GM19467 (cell line): ENCODE data around the gene PISD.
A peak's percentile ranks its signal among the peaks of the same experiment; 100 is the strongest.

Experiments
- ATAC-seq: cut with Tn5 transposase; IDR thresholded peaks from one replicate; pipeline ENCODE4 v1.9.1; 2021; ENCODE audit warnings: mild to moderate bottlenecking, moderate library complexity; ENCODE audit not compliant: unreplicated experiment

The PISD gene

DNA sequence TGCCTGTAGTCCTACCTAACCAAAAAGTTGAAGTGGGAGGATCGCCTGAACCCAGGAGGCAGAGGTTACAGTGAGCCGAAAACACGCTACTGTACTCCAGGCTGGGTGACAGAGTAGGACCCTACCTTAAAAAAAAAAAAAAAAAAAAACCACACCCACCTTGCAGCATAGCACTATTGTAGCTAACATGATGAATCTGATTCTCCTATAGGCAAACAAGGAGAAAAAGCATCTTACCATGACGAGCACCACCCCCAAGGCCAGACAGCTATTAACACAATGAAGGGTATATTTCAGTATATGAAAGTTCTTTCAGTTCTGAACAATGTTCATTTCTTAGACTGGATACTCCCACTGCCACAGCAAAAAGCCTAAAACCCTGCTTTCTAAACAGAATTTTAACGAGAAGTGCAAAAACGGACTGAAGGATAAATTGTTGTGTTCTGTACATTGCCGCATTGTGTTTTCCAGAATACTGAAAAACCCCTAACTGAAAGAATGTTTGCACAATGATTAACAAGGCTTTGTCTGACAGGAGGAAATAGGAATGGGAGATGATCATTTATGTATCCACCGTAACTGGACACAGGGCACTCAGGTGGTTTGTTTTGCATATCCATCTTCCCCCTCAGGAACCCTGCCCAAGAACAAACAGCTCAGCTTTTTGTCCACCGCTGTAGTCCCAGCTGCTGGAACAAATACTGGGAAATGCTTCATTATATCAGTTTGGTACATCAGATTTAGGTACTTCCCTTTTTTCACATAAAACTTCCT is 8.9 kb downstream of the PISD start:
- ATAC-seq, result no peak

DNA sequence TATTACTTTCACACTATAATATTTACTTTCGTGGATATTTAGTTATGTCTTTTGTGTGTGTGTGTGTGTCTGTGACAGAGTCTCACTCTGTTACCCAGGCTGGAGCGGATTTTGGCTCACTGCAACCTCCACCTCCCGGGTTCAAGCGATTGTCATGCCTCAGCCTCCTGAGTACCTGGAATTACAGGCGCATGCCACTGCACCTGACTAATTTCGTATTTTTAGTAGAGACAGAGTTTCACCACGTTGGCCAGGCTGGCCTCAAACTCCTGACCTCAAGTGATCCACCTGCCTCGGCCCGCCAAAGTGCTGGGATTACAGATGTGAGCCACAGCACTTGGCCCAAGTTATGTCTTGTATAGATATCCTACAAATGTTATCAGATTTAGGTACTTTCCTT is 9.9 kb downstream of the PISD start:
- ATAC-seq, result no peak

GRCh38 chr22:31651664-31652063 is 10.4 kb downstream of the PISD start:
- ATAC-seq, result no peak

DNA sequence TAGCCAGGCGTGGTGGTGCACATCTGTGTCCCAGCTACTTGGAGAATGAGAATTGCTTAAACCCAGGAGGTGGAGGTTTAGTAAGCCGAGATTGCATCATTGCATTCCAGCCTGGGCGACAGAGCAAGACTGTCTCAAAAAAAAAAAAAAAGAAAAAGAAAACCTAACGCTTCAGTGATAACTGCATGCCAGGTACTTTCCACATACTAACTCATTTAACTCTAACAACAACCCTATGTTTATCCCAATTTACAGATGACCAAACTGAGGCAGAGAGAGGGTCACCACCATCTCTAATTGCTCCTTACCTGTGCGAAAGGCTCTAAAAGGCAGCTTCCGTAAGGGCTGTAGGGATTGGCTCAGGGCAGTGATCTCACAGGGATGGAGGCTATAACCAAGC is 11.6 kb downstream of the PISD start:
- no peak for ATAC-seq

- ATAC-seq, result no peak
Measured at GRCh38 chr22:31647523-31648320, 14.3 kb downstream of the PISD start.

GRCh38 chr22:31647066-31647465 is 14.9 kb downstream of the PISD start:
- no peak for ATAC-seq

DNA sequence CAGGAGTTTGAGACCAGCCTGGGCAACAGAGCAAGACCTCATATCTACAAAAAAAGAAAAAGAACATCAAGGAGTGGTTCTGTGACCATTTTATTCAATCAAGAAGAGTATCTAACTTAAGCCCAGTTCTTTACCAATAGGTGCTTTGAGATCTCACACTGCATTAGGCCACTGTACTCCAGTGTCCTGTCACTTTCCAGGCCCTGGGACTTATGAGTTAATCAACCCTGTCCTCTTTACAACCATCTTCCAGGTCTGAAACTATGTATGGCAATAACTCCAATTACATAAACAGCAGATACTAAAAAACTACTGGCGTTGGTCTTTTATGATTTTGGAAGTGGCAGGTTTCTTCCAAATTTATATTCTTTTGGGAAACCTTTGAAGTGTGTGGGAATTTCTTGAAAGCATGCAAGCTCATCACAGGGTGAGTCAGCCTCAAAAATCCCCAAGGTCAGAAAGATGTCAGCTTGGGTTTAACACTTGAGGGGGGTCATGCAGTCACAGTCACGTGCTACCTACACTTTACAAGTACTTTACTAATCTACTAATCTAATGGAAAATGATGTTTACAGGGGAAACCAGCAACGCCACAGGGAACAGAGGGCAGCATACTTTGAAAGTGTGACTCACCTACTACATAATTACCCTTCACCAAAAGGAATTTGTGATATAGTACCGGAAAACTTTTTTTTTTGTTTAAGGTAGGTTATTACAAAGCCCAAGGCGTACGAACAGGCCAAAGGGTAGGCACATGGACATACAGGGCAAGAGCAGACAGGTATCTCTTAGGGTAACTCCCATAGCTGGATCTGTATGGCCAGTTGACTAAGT is 15.6 kb downstream of the PISD start:
- ATAC-seq, result no peak

GRCh38 chr22:31639436-31640039 is 22.5 kb downstream of the PISD start:
- ATAC-seq, result no peak

DNA sequence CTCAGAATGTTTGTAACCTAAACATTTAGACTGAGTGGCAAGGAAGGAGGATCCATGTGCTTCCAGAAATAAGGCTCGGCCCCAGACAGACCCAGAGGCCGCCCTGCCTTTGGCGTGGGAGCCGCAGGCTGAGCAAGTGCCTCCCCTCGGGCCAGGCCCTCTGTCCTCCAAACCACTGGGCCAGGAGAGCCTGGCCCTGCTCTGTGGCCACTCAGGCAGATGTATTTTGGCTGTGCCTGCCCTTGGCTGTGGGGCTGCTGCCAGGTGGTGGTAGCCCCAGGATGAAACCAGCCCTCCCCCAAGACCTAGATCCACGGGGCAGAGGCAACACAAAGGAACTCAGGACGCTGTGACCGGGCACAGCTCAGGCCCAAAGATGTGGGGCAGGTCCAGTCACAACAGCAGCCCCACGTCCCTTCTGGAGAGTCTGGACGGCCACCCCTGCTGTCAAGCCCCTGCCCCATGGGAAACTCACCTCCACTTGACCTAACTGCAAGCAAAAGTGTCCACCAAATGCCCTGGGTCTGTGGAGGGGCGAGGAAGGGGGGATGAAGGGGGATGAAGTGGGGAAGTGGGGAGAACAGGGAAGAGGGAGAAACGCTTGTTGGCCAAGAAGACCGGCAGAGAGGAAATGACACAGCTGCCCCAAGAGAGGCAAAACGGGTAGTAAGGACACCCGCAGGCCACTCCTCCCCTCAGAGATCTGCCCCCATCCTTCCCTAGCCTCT is 24.0 kb downstream of the PISD start:
- no peak for ATAC-seq

DNA sequence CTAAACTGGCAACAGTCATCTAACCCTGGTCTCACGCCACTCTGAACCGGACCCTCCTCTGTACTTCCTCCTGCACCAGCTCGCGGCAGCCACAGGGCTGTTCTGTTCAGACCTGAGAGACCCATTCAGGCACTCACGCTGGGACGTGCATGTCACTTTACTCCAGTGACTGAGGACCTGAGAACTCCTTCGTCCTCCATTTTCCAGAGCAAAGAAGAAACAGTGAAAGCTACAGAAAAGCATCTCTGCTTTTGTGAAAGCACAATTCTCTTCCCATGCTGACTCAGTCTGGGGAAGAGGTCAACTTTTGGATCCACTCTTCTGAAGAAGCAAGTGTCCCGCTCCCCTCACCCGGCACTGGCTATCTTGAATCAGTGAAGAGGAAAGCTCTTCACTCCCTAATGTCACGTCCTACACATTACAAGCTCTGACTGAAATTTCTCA is 24.5 kb downstream of the PISD start:
- ATAC-seq, result peak; percentile 50

DNA sequence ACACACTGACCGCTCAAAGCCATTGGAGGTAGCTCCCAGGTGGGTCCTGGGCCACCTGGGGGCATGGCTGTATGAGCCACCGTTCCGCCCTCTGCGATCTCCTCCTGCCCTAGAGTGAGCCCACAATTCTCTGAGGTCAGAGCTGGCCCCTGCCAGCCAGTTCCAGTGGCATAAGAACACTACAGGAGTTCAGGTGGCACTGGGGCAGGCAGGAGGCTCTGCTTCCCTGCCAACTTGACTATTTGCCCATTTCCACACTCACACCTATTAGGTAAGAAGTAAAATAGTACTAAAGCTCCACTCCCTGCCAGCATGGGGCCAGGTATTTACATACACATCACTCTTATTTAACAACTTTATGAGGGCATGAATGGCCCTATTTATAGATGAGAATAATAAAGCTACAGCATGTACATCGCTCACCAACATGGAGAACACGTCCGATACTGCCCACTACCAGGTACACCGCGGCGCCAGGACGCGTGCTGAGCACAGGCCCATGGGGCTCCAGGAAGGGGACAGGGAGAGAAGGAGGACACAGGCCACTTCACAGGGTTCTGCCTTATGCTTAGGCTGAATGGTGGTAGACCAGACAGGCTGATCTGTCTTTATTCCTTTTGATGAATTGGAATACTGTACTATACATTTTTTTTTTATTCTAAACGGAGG is 26.2 kb downstream of the PISD start:
- ATAC-seq, result no peak

DNA sequence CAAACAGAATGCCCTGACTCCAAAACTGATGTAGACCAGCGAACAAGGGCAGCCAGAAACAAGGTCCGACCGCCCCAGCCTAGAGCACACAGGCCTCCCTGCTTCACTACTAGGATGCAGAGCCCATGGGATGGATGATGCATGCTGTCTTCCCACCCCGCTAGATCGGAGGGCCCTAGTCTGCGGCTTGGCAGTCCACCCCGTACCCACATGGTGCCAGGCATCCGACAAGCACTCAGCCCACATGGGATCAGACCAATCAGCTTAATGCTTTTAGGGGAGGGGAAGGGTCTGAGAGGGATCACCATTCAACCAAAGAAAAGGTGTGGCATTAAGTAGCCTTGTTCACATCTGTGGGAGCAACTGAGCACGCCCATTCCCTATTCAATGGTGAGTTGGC is 30.6 kb downstream of the PISD start:
- ATAC-seq, result no peak

DNA sequence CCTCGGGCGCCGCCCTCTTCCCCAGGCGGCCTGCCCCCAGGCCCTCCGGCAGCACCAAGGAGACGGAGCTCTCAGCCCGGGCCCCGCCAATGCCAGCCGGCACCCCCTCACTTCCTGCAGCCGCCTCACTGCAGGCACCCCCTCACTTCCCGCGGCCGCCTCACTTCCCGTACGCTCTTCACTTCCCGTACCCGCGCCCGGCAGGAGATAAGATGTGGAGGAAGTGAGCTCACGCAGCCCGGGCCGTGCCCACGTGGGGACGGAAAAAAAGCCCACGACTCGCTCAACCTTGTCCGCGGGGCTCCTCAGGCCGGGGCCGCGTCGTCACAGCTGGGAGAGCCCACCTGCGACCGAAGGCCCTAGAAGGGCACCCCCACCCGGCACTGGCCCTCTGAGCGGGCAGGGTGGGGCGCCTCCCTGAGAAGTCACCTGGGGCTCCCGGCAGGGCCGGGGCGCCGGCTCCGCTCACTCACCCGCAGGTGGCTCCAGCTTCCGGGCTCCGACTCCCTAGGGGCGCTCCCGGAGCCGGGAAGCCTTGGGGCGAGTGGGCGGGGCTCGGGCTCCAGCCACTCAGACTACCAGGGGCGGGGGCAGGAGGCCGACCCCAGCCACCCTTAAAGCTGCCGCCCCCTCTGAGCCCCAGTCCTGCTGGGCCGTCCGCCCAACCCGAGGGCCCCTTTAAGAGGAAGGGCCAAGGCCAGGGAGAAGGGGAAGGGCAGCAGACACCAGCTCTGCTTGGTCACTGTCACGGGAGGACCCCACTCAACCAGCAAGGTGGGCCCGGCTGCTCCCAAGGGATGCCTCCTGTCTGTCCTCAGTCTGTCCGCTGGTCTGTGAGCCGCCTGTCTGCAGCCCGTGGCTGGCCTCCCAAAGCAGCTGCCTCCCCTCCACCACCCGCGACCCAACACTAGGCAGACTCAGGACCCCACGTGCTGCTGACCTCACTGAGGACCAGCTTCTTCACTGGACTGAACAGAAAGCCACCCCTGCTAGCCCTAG is 31.4 kb downstream of the PISD start:
- ATAC-seq, result peak; percentile 48

- ATAC-seq, result no peak
Measured at GRCh38 chr22:31629741-31630184, 32.3 kb downstream of the PISD start.

- ATAC-seq, result no peak
Measured at GRCh38 chr22:31628969-31629708, 32.9 kb downstream of the PISD start.

GRCh38 chr22:31628362-31628761 is 33.7 kb downstream of the PISD start:
- ATAC-seq, result no peak

GRCh38 chr22:31627223-31627731 is 34.7 kb downstream of the PISD start:
- ATAC-seq, result no peak
